ENCODE measurements around the gene COMT. TPM values are rescaled to one million over a fixed set of nuclear protein-coding genes. Genes with fewer than 3 reads are reported as not detected.

COMT gene
- 221 and 272 TPM in 2 replicates for total RNA-seq

- Histone ChIP-seq H3K27me3 (ENCODE audit: control insufficient read depth, insufficient read depth, low read length) (no peaks in the 10 kb centered on the region), H3K36me3 (ENCODE audit: control insufficient read depth, insufficient read depth, low read length) (peaks cover 1% of the 10 kb centered on the region), H3K4me3 (ENCODE audit: low read depth, low read length) (peak within 1 kb of the TSS; percentile 65)
- DNase-seq (ENCODE audit: low read depth) (no peak), FAIRE-seq (no peak)
- peak; percentile 10 for TF ChIP-seq CTCF (IDR thresholded peaks at IDR 0.05; ENCODE audit: insufficient read depth, low read length, severe bottlenecking)
These were observed at the start of gene COMT, which contains the start of gene TXNRD2 for GRCh38 chr22:19941365-19942082. Gene COMT (plus strand): TSS chr22:19941772. CDS start chr22:19962527, 20,755 bp downstream. Gene TXNRD2 (minus strand): TSS chr22:19941818. CDS start chr22:19941803, 15 bp downstream.

GRCh38 chr22:19892257-19892879 is 49.2 kb upstream of the COMT start:
- TF ChIP-seq CTCF (IDR thresholded peaks at IDR 0.05; ENCODE audit: insufficient read depth, low read length, severe bottlenecking): no peak
- FAIRE-seq (no peak), DNase-seq (ENCODE audit: low read depth) (peak; percentile 51)
- Histone ChIP-seq H3K4me3 (ENCODE audit: low read depth, low read length) (no peak overlapping the region), H3K36me3 (ENCODE audit: control insufficient read depth, insufficient read depth, low read length) (peaks cover 6% of the 10 kb centered on the region), H3K27me3 (ENCODE audit: control insufficient read depth, insufficient read depth, low read length) (no peaks in the 10 kb centered on the region)

GRCh38 chr22:19892925-19893324 is 48.6 kb upstream of the COMT start:
- FAIRE-seq (no peak), DNase-seq (ENCODE audit: low read depth) (no peak)
- Histone ChIP-seq H3K4me3 (ENCODE audit: low read depth, low read length) (no peak overlapping the region), H3K27me3 (ENCODE audit: control insufficient read depth, insufficient read depth, low read length) (no peaks in the 10 kb centered on the region), H3K36me3 (ENCODE audit: control insufficient read depth, insufficient read depth, low read length) (peaks cover 6% of the 10 kb centered on the region)
- TF ChIP-seq CTCF (IDR thresholded peaks at IDR 0.05; ENCODE audit: insufficient read depth, low read length, severe bottlenecking): no peak

GRCh38 chr22:19893363-19893762 is 48.2 kb upstream of the COMT start:
- no peak for FAIRE-seq
- TF ChIP-seq CTCF (IDR thresholded peaks at IDR 0.05; ENCODE audit: insufficient read depth, low read length, severe bottlenecking): no peak
- peaks cover 6% of the 10 kb centered on the region for H3K36me3 ChIP-seq (ENCODE audit: control insufficient read depth, insufficient read depth, low read length)

GRCh38 chr22:19895160-19895849 is 46.3 kb upstream of the COMT start:
- no peak for FAIRE-seq
- no peak for DNase-seq (ENCODE audit: low read depth)
- TF ChIP-seq CTCF (IDR thresholded peaks at IDR 0.05; ENCODE audit: insufficient read depth, low read length, severe bottlenecking): no peak
- no peak overlapping the region for H3K4me3 ChIP-seq (ENCODE audit: low read depth, low read length)
- H3K36me3 ChIP-seq (ENCODE audit: control insufficient read depth, insufficient read depth, low read length): peaks cover 4% of the 10 kb centered on the region
- no peaks in the 10 kb centered on the region for H3K27me3 ChIP-seq (ENCODE audit: control insufficient read depth, insufficient read depth, low read length)

More at GRCh38 chr22:19893363-19893762, 48.2 kb upstream of the COMT start:
- DNase-seq (ENCODE audit: low read depth): no peak
- H3K4me3 ChIP-seq (ENCODE audit: low read depth, low read length): no peak overlapping the region
- H3K27me3 ChIP-seq (ENCODE audit: control insufficient read depth, insufficient read depth, low read length): no peaks in the 10 kb centered on the region
